T-helper 1 cell treated with Interleukin-12 subunit alpha and Interleukin-12 subunit beta and Interleukin-4 antibody, amounts not matched to agents 30 μg/mL and 1 μg/mL, for 36 hours (primary cell): ENCODE results near the gene AHNAK2.

Experiments used
- H3K27ac Mint-ChIP-seq: one replicate; pipeline ENCODE4 v1.8.0; 2021; ENCODE audit warnings: mild to moderate bottlenecking, mixed read lengths
- H3K27me3 Mint-ChIP-seq: one replicate; pipeline ENCODE4 v1.8.0; 2021; ENCODE audit warnings: low read depth, mixed read lengths
- H3K36me3 Mint-ChIP-seq: one replicate; pipeline ENCODE4 v1.8.0; 2021; ENCODE audit warnings: low read depth, mixed read lengths
- H3K4me1 Mint-ChIP-seq: one replicate; pipeline ENCODE4 v1.8.0; 2021; ENCODE audit warnings: low read depth, mixed read lengths
- H3K4me3 Mint-ChIP-seq: one replicate; pipeline ENCODE4 v1.8.0; 2021; ENCODE audit warnings: mild to moderate bottlenecking, moderate library complexity, mixed read lengths
- H3K9me3 Mint-ChIP-seq: one replicate; pipeline ENCODE4 v1.8.0; 2021; ENCODE audit warnings: mixed read lengths

AHNAK2 gene

GRCh38 chr14:105015905-105016304 is 37.7 kb upstream of the AHNAK2 start:
- Mint-ChIP-seq H3K9me3 (no peaks in the 10 kb centered on the region), H3K4me3 (no peak overlapping the region), H3K36me3 (peaks cover 27% of the 10 kb centered on the region), H3K4me1 (peaks cover 51% of the 10 kb centered on the region), H3K27me3 (no peaks in the 10 kb centered on the region), H3K27ac (peak overlapping the region; percentile 46)

- no peak overlapping the region for H3K4me3 Mint-ChIP-seq
- H3K4me1 Mint-ChIP-seq: peaks cover 51% of the 10 kb centered on the region
- H3K27ac Mint-ChIP-seq: peak overlapping the region; percentile 14
- peaks cover 27% of the 10 kb centered on the region for H3K36me3 Mint-ChIP-seq
- H3K9me3 Mint-ChIP-seq: no peaks in the 10 kb centered on the region
- no peaks in the 10 kb centered on the region for H3K27me3 Mint-ChIP-seq
Observed at GRCh38 chr14:105015242-105015641, 37.1 kb upstream of the AHNAK2 start.

GRCh38 chr14:105014631-105015030 is 36.5 kb upstream of the AHNAK2 start:
- H3K27ac Mint-ChIP-seq: peak overlapping the region; percentile 81
- H3K27me3 Mint-ChIP-seq: no peaks in the 10 kb centered on the region
- H3K4me1 Mint-ChIP-seq: peaks cover 48% of the 10 kb centered on the region
- H3K9me3 Mint-ChIP-seq: no peaks in the 10 kb centered on the region
- H3K4me3 Mint-ChIP-seq: no peak overlapping the region
- peaks cover 25% of the 10 kb centered on the region for H3K36me3 Mint-ChIP-seq

GRCh38 chr14:105014032-105014431 is 35.9 kb upstream of the AHNAK2 start:
- H3K4me1 Mint-ChIP-seq: peaks cover 44% of the 10 kb centered on the region
- H3K36me3 Mint-ChIP-seq: peaks cover 19% of the 10 kb centered on the region
- H3K4me3 Mint-ChIP-seq: no peak overlapping the region
- H3K9me3 Mint-ChIP-seq: no peaks in the 10 kb centered on the region
- H3K27ac Mint-ChIP-seq: peak overlapping the region; percentile 81
- no peaks in the 10 kb centered on the region for H3K27me3 Mint-ChIP-seq

- peaks cover 18% of the 10 kb centered on the region for H3K36me3 Mint-ChIP-seq
- no peaks in the 10 kb centered on the region for H3K9me3 Mint-ChIP-seq
- H3K4me1 Mint-ChIP-seq: peaks cover 40% of the 10 kb centered on the region
- H3K4me3 Mint-ChIP-seq: no peak overlapping the region
- no peaks in the 10 kb centered on the region for H3K27me3 Mint-ChIP-seq
- no peak overlapping the region for H3K27ac Mint-ChIP-seq
Observed at GRCh38 chr14:105013150-105013785, 35.1 kb upstream of the AHNAK2 start.

- Mint-ChIP-seq H3K4me1 (peaks cover 35% of the 10 kb centered on the region), H3K27me3 (no peaks in the 10 kb centered on the region), H3K36me3 (peaks cover 17% of the 10 kb centered on the region), H3K4me3 (no peak overlapping the region), H3K9me3 (no peaks in the 10 kb centered on the region), H3K27ac (no peak overlapping the region)
Observed at GRCh38 chr14:105012171-105012985, 34.2 kb upstream of the AHNAK2 start.

GRCh38 chr14:105011312-105011990 is 33.3 kb upstream of the AHNAK2 start:
- Mint-ChIP-seq H3K27me3 (no peaks in the 10 kb centered on the region), H3K36me3 (peaks cover 12% of the 10 kb centered on the region), H3K4me3 (no peak overlapping the region), H3K9me3 (no peaks in the 10 kb centered on the region), H3K4me1 (peaks cover 27% of the 10 kb centered on the region), H3K27ac (no peak overlapping the region)

GRCh38 chr14:105010891-105011291 is 32.7 kb upstream of the AHNAK2 start:
- H3K4me3 Mint-ChIP-seq: no peak overlapping the region
- no peaks in the 10 kb centered on the region for H3K9me3 Mint-ChIP-seq
- no peak overlapping the region for H3K27ac Mint-ChIP-seq
- peaks cover 7% of the 10 kb centered on the region for H3K36me3 Mint-ChIP-seq
- H3K27me3 Mint-ChIP-seq: no peaks in the 10 kb centered on the region
- H3K4me1 Mint-ChIP-seq: peaks cover 22% of the 10 kb centered on the region

- H3K36me3 Mint-ChIP-seq: peaks cover 6% of the 10 kb centered on the region
- H3K4me1 Mint-ChIP-seq: peaks cover 16% of the 10 kb centered on the region
- H3K9me3 Mint-ChIP-seq: no peaks in the 10 kb centered on the region
- peak overlapping the region; percentile 1 for H3K27ac Mint-ChIP-seq
- H3K4me3 Mint-ChIP-seq: no peak overlapping the region
- no peaks in the 10 kb centered on the region for H3K27me3 Mint-ChIP-seq
Observed at GRCh38 chr14:105010106-105010505, 31.9 kb upstream of the AHNAK2 start.

GRCh38 chr14:105007593-105008264 is 29.6 kb upstream of the AHNAK2 start:
- H3K36me3 Mint-ChIP-seq: peaks cover 3% of the 10 kb centered on the region
- H3K27ac Mint-ChIP-seq: no peak overlapping the region
- H3K9me3 Mint-ChIP-seq: no peaks in the 10 kb centered on the region
- H3K4me1 Mint-ChIP-seq: no peaks in the 10 kb centered on the region
- H3K4me3 Mint-ChIP-seq: no peak overlapping the region
- no peaks in the 10 kb centered on the region for H3K27me3 Mint-ChIP-seq

GRCh38 chr14:105006831-105007592 is 28.8 kb upstream of the AHNAK2 start:
- H3K36me3 Mint-ChIP-seq: peaks cover 3% of the 10 kb centered on the region

GRCh38 chr14:105005929-105006830 is 28.0 kb upstream of the AHNAK2 start:
- no peaks in the 10 kb centered on the region for H3K27me3 Mint-ChIP-seq
- H3K4me1 Mint-ChIP-seq: no peaks in the 10 kb centered on the region
- H3K27ac Mint-ChIP-seq: no peak overlapping the region
- H3K36me3 Mint-ChIP-seq: peaks cover 2% of the 10 kb centered on the region
- H3K9me3 Mint-ChIP-seq: no peaks in the 10 kb centered on the region
- H3K4me3 Mint-ChIP-seq: no peak overlapping the region

More at GRCh38 chr14:105006831-105007592, 28.8 kb upstream of the AHNAK2 start:
- no peaks in the 10 kb centered on the region for H3K27me3 Mint-ChIP-seq
- H3K27ac Mint-ChIP-seq: no peak overlapping the region
- H3K4me1 Mint-ChIP-seq: no peaks in the 10 kb centered on the region
- H3K9me3 Mint-ChIP-seq: no peaks in the 10 kb centered on the region
- no peak overlapping the region for H3K4me3 Mint-ChIP-seq

- Mint-ChIP-seq H3K36me3 (peaks cover 2% of the 10 kb centered on the region), H3K27me3 (no peaks in the 10 kb centered on the region), H3K9me3 (no peaks in the 10 kb centered on the region), H3K27ac (no peak overlapping the region), H3K4me3 (no peak overlapping the region), H3K4me1 (no peaks in the 10 kb centered on the region)
Observed at GRCh38 chr14:105005329-105005928, 27.3 kb upstream of the AHNAK2 start.
